ENCODE results near the gene ST8SIA1. TPM values are rescaled to one million over a fixed set of nuclear protein-coding genes. Genes with fewer than 3 reads are reported as not detected.

ST8SIA1 gene
- total RNA-seq, 1 donor from 2014 or later = 2.1 TPM

Other genes with a start within 250 kb of the ST8SIA1 start
- gene C2CD5, start 209.8 kb upstream of the ST8SIA1 start, total RNA-seq = 22.5 TPM